ENCODE results near the gene ASB3.

Gene ASB3

DNA sequence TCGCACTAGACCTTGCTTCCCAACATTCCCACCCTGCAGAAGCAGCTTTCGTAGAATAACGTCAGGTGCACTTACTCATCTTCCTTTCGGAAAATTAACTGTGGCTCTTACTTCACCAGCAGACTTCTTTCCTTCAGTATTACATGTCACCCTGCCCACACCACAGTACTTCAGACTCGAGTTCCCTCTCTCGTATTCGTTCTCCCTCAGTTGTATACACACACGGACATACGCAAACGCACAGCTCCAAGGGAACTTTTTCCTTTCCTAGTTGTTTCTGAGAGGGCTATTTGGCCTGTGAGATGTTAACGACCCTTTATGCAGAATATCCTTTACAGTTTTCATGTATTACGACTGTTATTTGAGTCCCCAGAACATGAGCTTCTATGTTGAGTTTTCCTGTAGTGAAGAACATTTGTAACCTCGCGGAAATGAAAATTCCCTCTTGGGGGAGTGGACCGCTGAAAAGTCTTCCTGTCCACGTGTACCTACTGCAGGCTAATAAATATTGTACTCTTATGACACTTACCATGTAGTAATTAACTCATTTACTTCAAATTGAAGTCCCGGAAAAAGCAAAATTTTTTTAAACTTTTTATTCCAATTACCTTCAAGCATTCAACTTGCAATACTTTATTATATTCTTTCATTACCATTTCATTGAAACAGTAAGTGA lies 999 bp upstream of the ASB3 start:
- peak overlapping the region; percentile 83 to 88 for H3K9ac ChIP-seq (ENCODE audit: low read depth in 1 of 2, low read length in 2 of 2)
- H3K27me3 ChIP-seq (ENCODE audit: control insufficient read depth in 2 of 2, insufficient read depth in 2 of 2, low read length in 2 of 2), result no peaks in the 10 kb centered on the region
- H3K27ac ChIP-seq (ENCODE audit: low read depth in 2 of 2, low read length in 2 of 2), result peak overlapping the region; percentile 77 to 84
- no peaks in the 10 kb centered on the region for H3K9me3 ChIP-seq (ENCODE audit: control insufficient read depth in 2 of 2, low read length in 2 of 2)
- peak overlapping the region; percentile 89 to 100 for H3K4me3 ChIP-seq (ENCODE audit: low read length in 2 of 2)
- H3K36me3 ChIP-seq (ENCODE audit: control insufficient read depth in 2 of 2, insufficient read depth in 2 of 2, low read length in 2 of 2), result no peaks in the 10 kb centered on the region
- H3K4me1 ChIP-seq (ENCODE audit: control insufficient read depth in 2 of 2, insufficient read depth in 2 of 2, low read length in 2 of 2), result peaks cover 16 to 19% of the 10 kb centered on the region in 2 donors

DNA sequence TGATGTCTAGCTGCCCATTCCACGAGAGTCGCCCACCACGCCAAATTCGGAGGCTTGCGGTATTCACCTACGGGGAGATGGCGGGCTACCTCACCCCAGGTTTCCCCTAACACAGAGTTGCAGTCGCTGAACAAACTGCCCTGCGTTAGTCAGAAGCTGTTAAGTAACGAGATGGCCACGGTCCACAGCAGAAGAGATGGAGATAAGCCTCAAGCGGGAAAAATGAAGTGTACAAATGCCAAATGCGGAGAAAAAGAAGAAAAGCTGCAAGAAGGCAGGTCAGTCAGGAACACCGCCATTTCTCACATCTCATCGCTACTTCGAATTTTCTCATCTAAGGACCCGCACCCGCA lies 425 bp downstream of the ASB3 start:
- H3K27me3 ChIP-seq (ENCODE audit: control insufficient read depth in 2 of 2, insufficient read depth in 2 of 2, low read length in 2 of 2), result no peaks in the 10 kb centered on the region
- no peaks in the 10 kb centered on the region for H3K9me3 ChIP-seq (ENCODE audit: control insufficient read depth in 2 of 2, low read length in 2 of 2)
- H3K36me3 ChIP-seq (ENCODE audit: control insufficient read depth in 2 of 2, insufficient read depth in 2 of 2, low read length in 2 of 2), result peaks cover 0 to 5% of the 10 kb centered on the region in 2 donors
- peak overlapping the region; percentile 77 to 84 for H3K27ac ChIP-seq (ENCODE audit: low read depth in 2 of 2, low read length in 2 of 2)
- H3K4me3 ChIP-seq (ENCODE audit: low read length in 2 of 2), result peak overlapping the region; percentile 89 to 100
- H3K4me1 ChIP-seq (ENCODE audit: control insufficient read depth in 2 of 2, insufficient read depth in 2 of 2, low read length in 2 of 2), result peaks cover 11 to 13% of the 10 kb centered on the region in 2 donors
- H3K9ac ChIP-seq (ENCODE audit: low read depth in 1 of 2, low read length in 2 of 2), result peak overlapping the region; percentile 83 to 95

DNA sequence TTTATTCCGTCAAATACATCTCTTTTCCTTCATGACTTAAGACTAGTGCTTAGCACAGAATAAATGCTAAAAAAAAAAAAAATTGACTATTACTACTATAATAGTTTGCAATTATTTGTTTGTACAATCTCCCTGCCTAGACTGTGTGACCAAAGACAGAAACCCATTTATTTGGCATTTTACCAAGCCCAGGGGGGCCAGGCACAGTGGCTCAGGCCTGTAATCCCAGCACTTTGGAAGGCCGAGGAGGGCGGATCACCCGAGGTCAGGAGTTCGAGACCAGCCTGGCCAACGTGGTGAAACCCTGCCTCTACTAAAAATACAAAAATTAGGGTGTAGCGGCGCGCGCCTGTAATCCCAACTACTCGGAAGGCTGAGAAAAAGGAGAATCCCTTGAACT lies 1.4 kb downstream of the ASB3 start:
- Histone ChIP-seq H3K27ac (ENCODE audit: low read depth in 2 of 2, low read length in 2 of 2) (no peak overlapping the region), H3K9ac (ENCODE audit: low read depth in 1 of 2, low read length in 2 of 2) (peak overlapping the region in 1 of 2 donors; percentile 95), H3K4me3 (ENCODE audit: low read length in 2 of 2) (peak overlapping the region in 1 of 2 donors; percentile 100), H3K4me1 (ENCODE audit: control insufficient read depth in 2 of 2, insufficient read depth in 2 of 2, low read length in 2 of 2) (peaks cover 11 to 13% of the 10 kb centered on the region in 2 donors), H3K27me3 (ENCODE audit: control insufficient read depth in 2 of 2, insufficient read depth in 2 of 2, low read length in 2 of 2) (no peaks in the 10 kb centered on the region), H3K9me3 (ENCODE audit: control insufficient read depth in 2 of 2, low read length in 2 of 2) (no peaks in the 10 kb centered on the region), H3K36me3 (ENCODE audit: control insufficient read depth in 2 of 2, insufficient read depth in 2 of 2, low read length in 2 of 2) (peaks cover 0 to 5% of the 10 kb centered on the region in 2 donors)

DNA sequence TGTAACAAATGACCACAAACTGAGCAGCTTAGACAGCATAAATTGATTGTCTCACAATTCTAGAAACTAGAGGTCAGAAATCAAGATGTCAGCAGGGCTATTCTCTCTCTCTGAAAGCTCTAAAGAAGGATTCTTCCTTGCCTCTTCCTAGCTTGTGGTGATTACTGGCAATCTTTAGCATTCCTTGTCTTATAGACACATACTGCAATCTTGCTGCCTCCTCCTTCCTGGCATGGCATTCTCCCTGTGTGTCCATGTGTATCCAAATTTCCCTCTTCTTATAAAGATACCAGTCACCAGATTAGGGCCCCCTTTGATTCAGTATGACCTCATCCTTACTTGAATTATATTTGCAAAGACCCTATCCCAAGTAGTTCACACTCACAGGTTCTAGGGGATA lies 2.3 kb downstream of the ASB3 start:
- Histone ChIP-seq H3K27me3 (ENCODE audit: control insufficient read depth in 2 of 2, insufficient read depth in 2 of 2, low read length in 2 of 2) (no peaks in the 10 kb centered on the region), H3K4me1 (ENCODE audit: control insufficient read depth in 2 of 2, insufficient read depth in 2 of 2, low read length in 2 of 2) (peaks cover 11 to 13% of the 10 kb centered on the region in 2 donors), H3K9ac (ENCODE audit: low read depth in 1 of 2, low read length in 2 of 2) (no peak overlapping the region), H3K36me3 (ENCODE audit: control insufficient read depth in 2 of 2, insufficient read depth in 2 of 2, low read length in 2 of 2) (peaks cover 0 to 5% of the 10 kb centered on the region in 2 donors), H3K9me3 (ENCODE audit: control insufficient read depth in 2 of 2, low read length in 2 of 2) (no peaks in the 10 kb centered on the region), H3K27ac (ENCODE audit: low read depth in 2 of 2, low read length in 2 of 2) (no peak overlapping the region), H3K4me3 (ENCODE audit: low read length in 2 of 2) (no peak overlapping the region)

DNA sequence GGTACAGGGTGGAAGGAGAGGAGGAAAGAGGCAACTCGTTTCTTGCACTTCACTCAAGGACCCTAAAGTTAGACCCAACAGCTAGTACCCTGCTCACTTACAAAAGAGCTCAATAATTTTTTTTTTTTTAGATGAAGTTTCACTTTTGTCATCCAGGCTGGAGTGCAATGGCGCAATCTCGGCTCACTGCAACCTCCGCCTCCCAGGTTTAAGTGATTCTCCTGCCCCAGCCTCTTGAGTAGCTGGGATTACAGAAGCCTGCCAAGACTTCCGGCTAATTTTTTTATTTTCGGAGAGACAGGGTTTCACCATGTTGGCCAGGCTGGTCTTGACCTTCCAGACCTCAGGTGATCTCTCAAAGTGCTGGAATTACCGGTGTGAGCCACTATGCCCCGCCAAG lies 4.1 kb downstream of the ASB3 start:
- Histone ChIP-seq H3K36me3 (ENCODE audit: control insufficient read depth in 2 of 2, insufficient read depth in 2 of 2, low read length in 2 of 2) (peaks cover 0 to 5% of the 10 kb centered on the region in 2 donors), H3K9ac (ENCODE audit: low read depth in 1 of 2, low read length in 2 of 2) (no peak overlapping the region), H3K27ac (ENCODE audit: low read depth in 2 of 2, low read length in 2 of 2) (no peak overlapping the region), H3K27me3 (ENCODE audit: control insufficient read depth in 2 of 2, insufficient read depth in 2 of 2, low read length in 2 of 2) (no peaks in the 10 kb centered on the region), H3K4me1 (ENCODE audit: control insufficient read depth in 2 of 2, insufficient read depth in 2 of 2, low read length in 2 of 2) (peaks cover 10 to 11% of the 10 kb centered on the region in 2 donors), H3K4me3 (ENCODE audit: low read length in 2 of 2) (no peak overlapping the region), H3K9me3 (ENCODE audit: control insufficient read depth in 2 of 2, low read length in 2 of 2) (no peaks in the 10 kb centered on the region)

DNA sequence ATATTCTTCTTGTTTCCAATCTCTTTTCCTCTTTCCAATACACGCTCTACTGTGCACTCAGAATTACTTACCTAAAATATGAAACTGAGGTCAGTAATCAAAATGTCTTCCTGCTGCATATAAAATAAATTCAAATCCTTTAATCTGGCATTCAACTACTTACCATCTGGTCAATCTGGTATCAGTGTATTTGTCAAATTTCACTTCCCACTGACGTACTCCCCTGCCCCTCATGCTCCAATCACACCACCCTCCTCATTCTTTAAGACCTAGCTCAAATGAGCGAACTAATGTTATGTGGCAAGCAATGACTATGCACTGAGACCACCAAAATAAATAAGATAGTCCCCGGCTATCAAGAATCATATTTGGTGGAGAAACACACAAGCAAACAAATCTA lies 6.7 kb downstream of the ASB3 start:
- H3K9ac ChIP-seq (ENCODE audit: low read depth in 1 of 2, low read length in 2 of 2), result no peak overlapping the region

DNA sequence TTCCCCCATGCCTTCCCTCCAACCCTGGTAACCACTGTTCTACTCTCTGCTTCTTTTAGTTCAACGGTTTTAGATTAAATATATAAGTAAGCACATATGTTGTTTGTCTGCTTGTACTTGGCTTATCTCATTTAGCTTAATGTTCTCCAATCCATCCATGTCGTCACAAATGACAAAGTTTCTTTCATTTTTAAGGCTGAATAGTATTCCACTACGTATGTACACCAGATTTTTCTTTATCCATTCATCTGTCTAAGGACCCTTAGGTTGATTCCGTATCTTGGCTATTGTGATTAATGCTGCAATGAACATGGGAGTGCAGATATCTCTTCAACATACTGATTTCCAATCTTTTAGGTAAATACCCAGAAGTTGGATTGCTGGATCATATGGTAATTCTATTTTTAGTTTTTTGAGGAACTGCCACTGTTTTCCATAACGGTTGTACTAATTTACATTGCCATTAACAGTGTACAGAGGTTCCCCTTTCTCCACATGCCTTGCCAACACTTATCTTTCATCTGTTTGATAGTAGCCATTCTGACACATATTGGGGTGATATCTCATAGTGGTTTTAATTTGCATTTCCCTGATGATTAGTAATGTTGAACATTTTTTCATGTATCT lies 8.1 kb downstream of the ASB3 start:
- H3K27me3 ChIP-seq (ENCODE audit: control insufficient read depth in 2 of 2, insufficient read depth in 2 of 2, low read length in 2 of 2), result no peaks in the 10 kb centered on the region
- no peaks in the 10 kb centered on the region for H3K9me3 ChIP-seq (ENCODE audit: control insufficient read depth in 2 of 2, low read length in 2 of 2)
- no peak overlapping the region for H3K27ac ChIP-seq (ENCODE audit: low read depth in 2 of 2, low read length in 2 of 2)
- H3K4me1 ChIP-seq (ENCODE audit: control insufficient read depth in 2 of 2, insufficient read depth in 2 of 2, low read length in 2 of 2), result no peaks in the 10 kb centered on the region
- peaks cover 0 to 5% of the 10 kb centered on the region in 2 donors for H3K36me3 ChIP-seq (ENCODE audit: control insufficient read depth in 2 of 2, insufficient read depth in 2 of 2, low read length in 2 of 2)
- H3K9ac ChIP-seq (ENCODE audit: low read depth in 1 of 2, low read length in 2 of 2), result no peak overlapping the region
- no peak overlapping the region for H3K4me3 ChIP-seq (ENCODE audit: low read length in 2 of 2)

More for the DNA sequence above, 6.7 kb downstream of the ASB3 start:
- Histone ChIP-seq H3K9me3 (ENCODE audit: control insufficient read depth in 2 of 2, low read length in 2 of 2) (no peaks in the 10 kb centered on the region), H3K36me3 (ENCODE audit: control insufficient read depth in 2 of 2, insufficient read depth in 2 of 2, low read length in 2 of 2) (peaks cover 0 to 5% of the 10 kb centered on the region in 2 donors), H3K27me3 (ENCODE audit: control insufficient read depth in 2 of 2, insufficient read depth in 2 of 2, low read length in 2 of 2) (no peaks in the 10 kb centered on the region), H3K4me3 (ENCODE audit: low read length in 2 of 2) (no peak overlapping the region), H3K27ac (ENCODE audit: low read depth in 2 of 2, low read length in 2 of 2) (no peak overlapping the region), H3K4me1 (ENCODE audit: control insufficient read depth in 2 of 2, insufficient read depth in 2 of 2, low read length in 2 of 2) (no peaks in the 10 kb centered on the region)

DNA sequence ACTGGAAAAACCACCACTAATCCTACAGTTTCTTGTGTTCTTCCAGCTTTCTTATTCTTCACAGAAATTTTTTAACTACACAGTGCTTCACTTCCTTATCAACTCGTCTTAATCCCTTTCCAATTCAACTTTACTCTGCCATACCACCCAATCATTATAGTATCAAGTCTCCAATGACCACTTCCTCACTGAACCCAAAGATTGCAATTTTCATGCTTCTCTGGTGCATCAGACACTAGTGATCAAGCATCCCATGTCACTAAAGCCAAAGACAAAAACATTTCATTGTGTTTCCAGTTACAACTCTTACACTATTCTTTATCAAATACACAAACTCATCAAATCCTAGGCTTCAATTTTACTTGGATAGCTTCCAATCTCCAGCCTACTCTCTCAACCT lies 9.6 kb downstream of the ASB3 start:
- Histone ChIP-seq H3K4me1 (ENCODE audit: control insufficient read depth in 2 of 2, insufficient read depth in 2 of 2, low read length in 2 of 2) (no peaks in the 10 kb centered on the region), H3K4me3 (ENCODE audit: low read length in 2 of 2) (no peak overlapping the region), H3K27ac (ENCODE audit: low read depth in 2 of 2, low read length in 2 of 2) (no peak overlapping the region), H3K9me3 (ENCODE audit: control insufficient read depth in 2 of 2, low read length in 2 of 2) (no peaks in the 10 kb centered on the region), H3K36me3 (ENCODE audit: control insufficient read depth in 2 of 2, insufficient read depth in 2 of 2, low read length in 2 of 2) (peaks cover 0 to 4% of the 10 kb centered on the region in 2 donors), H3K27me3 (ENCODE audit: control insufficient read depth in 2 of 2, insufficient read depth in 2 of 2, low read length in 2 of 2) (no peaks in the 10 kb centered on the region), H3K9ac (ENCODE audit: low read depth in 1 of 2, low read length in 2 of 2) (no peak overlapping the region)

DNA sequence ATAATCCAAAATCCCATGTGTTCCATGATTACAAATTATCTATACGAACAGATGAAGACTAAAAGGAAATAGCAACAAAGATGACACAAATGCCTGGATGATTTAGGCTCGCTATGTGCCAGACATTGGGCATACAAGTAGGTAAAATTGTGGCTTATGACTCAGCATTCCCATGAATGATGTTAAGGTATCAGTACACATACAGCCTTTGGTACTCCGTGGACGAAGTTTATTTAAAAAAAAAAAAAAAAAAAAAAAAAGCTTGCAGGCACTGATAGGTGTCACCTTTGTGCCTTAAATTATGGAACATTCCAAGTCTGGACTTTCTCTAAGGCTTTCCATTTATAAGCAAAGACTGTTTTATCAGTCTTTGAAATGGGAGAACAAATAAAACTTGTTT lies 16.5 kb downstream of the ASB3 start:
- Histone ChIP-seq H3K36me3 (ENCODE audit: control insufficient read depth in 2 of 2, insufficient read depth in 2 of 2, low read length in 2 of 2) (no peaks in the 10 kb centered on the region), H3K4me1 (ENCODE audit: control insufficient read depth in 2 of 2, insufficient read depth in 2 of 2, low read length in 2 of 2) (peaks cover 3 to 5% of the 10 kb centered on the region in 2 donors), H3K27me3 (ENCODE audit: control insufficient read depth in 2 of 2, insufficient read depth in 2 of 2, low read length in 2 of 2) (no peaks in the 10 kb centered on the region), H3K9ac (ENCODE audit: low read depth in 1 of 2, low read length in 2 of 2) (no peak overlapping the region), H3K9me3 (ENCODE audit: control insufficient read depth in 2 of 2, low read length in 2 of 2) (no peaks in the 10 kb centered on the region), H3K4me3 (ENCODE audit: low read length in 2 of 2) (no peak overlapping the region), H3K27ac (ENCODE audit: low read depth in 2 of 2, low read length in 2 of 2) (no peak overlapping the region)

DNA sequence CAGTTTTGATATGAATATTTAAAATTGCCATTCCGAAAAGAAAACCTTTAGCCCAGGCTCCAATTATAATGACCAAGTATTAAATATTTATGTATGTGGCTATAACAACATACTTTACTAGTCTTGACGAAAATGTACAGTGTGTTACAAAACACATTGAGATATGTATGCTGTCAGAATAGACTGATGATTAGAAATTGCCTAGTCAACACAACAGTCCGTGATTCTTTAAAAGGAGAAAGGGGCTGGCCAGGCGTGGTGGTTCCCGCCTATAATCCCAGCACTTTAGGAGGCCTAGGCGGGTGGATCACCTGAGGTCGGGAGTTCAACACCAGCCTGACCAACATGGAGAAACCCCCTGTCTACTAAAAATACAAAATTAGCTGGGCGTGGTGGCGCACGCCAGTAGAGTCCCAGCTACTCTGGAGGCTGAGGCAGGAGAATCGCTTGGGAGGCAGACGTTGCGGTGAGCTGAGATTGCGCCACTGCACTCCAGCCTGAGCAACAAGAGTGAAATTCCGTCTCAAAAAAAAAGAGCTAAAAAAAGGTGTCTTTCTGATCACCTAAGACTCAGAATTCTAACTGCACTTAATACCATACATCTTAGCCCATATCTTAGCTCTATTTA lies 17.3 kb downstream of the ASB3 start:
- no peaks in the 10 kb centered on the region for H3K9me3 ChIP-seq (ENCODE audit: control insufficient read depth in 2 of 2, low read length in 2 of 2)
- H3K27ac ChIP-seq (ENCODE audit: low read depth in 2 of 2, low read length in 2 of 2), result no peak overlapping the region
- H3K4me3 ChIP-seq (ENCODE audit: low read length in 2 of 2), result no peak overlapping the region
- no peaks in the 10 kb centered on the region for H3K27me3 ChIP-seq (ENCODE audit: control insufficient read depth in 2 of 2, insufficient read depth in 2 of 2, low read length in 2 of 2)
- peaks cover 5 to 8% of the 10 kb centered on the region in 2 donors for H3K4me1 ChIP-seq (ENCODE audit: control insufficient read depth in 2 of 2, insufficient read depth in 2 of 2, low read length in 2 of 2)
- H3K36me3 ChIP-seq (ENCODE audit: control insufficient read depth in 2 of 2, insufficient read depth in 2 of 2, low read length in 2 of 2), result no peaks in the 10 kb centered on the region
- H3K9ac ChIP-seq (ENCODE audit: low read depth in 1 of 2, low read length in 2 of 2), result no peak overlapping the region
